HG03064 (cell line): Measurements from ENCODE around the gene FERMT2.

Source experiments
- ATAC-seq: cut with Tn5 transposase; IDR thresholded peaks from one replicate; pipeline ENCODE4 v1.9.1; 2021; ENCODE audit warnings: low read depth; ENCODE audit not compliant: unreplicated experiment

Gene FERMT2

GRCh38 chr14:52907949-52908348 is 42.9 kb downstream of the FERMT2 start:
- no peak for ATAC-seq

GRCh38 chr14:52906141-52906601 is 44.7 kb downstream of the FERMT2 start:
- no peak for ATAC-seq

GRCh38 chr14:52902971-52903619 is 47.8 kb downstream of the FERMT2 start:
- no peak for ATAC-seq

GRCh38 chr14:52901357-52901980 is 49.4 kb downstream of the FERMT2 start:
- ATAC-seq: no peak

- no peak for ATAC-seq
Measured at GRCh38 chr14:52900731-52901130, 50.1 kb downstream of the FERMT2 start.

GRCh38 chr14:52898496-52898895 is 52.4 kb downstream of the FERMT2 start:
- ATAC-seq: no peak

GRCh38 chr14:52895000-52895399 is 55.9 kb downstream of the FERMT2 start:
- no peak for ATAC-seq

GRCh38 chr14:52891800-52892199 is 59.0 kb downstream of the FERMT2 start:
- ATAC-seq: no peak

GRCh38 chr14:52888839-52889838 is 61.7 kb downstream of the FERMT2 start:
- no peak for ATAC-seq

- no peak for ATAC-seq
Measured at GRCh38 chr14:52888159-52888558, 62.7 kb downstream of the FERMT2 start.

GRCh38 chr14:52885230-52885629 is 65.6 kb downstream of the FERMT2 start:
- no peak for ATAC-seq

GRCh38 chr14:52883658-52884057 is 67.2 kb downstream of the FERMT2 start:
- no peak for ATAC-seq

- ATAC-seq: no peak
Measured at GRCh38 chr14:52882824-52883223, 68.0 kb downstream of the FERMT2 start.

- no peak for ATAC-seq
Measured at GRCh38 chr14:52879958-52880357, 70.9 kb downstream of the FERMT2 start.

GRCh38 chr14:52878946-52879345 is 71.9 kb downstream of the FERMT2 start:
- no peak for ATAC-seq

GRCh38 chr14:52878469-52878868 is 72.4 kb downstream of the FERMT2 start:
- no peak for ATAC-seq

GRCh38 chr14:52877628-52878027 is 73.2 kb downstream of the FERMT2 start:
- no peak for ATAC-seq

- no peak for ATAC-seq
Measured at GRCh38 chr14:52876806-52877205, 74.0 kb downstream of the FERMT2 start.

- ATAC-seq: no peak
Measured at GRCh38 chr14:52876311-52876710, 74.5 kb downstream of the FERMT2 start.

- ATAC-seq: no peak
Measured at GRCh38 chr14:52875707-52876106, 75.1 kb downstream of the FERMT2 start.

GRCh38 chr14:52874389-52874788 is 76.5 kb downstream of the FERMT2 start:
- no peak for ATAC-seq
